DND-41 (cell line): ENCODE results near the gene PRR35.

Source experiments
- ATAC-seq: fragments of 200-7000 bp; cut with Tn5 transposase; 3 replicates; pipeline ENCODE4 v1.9.1; 2021; ENCODE audit warnings: low read depth; ENCODE audit not compliant: insufficient read depth
- DNase-seq: peaks from one replicate; pipeline ENCODE4 v3.0.0-alpha.2; 2020
- H2AFZ ChIP-seq: 2 replicates; pipeline ENCODE4 v1.6.0; 2012; ENCODE audit warnings: low read depth, low read length
- H3K27ac ChIP-seq: 2 replicates; pipeline ENCODE4 v1.5.1; 2012; ENCODE audit warnings: low read length, inconsistent platforms
- H3K27me3 ChIP-seq: fragments of 200-600 bp; sonication (generic); 2 replicates; pipeline ENCODE4 v1.6.0; 2012; ENCODE audit warnings: low read length, mild to moderate bottlenecking, inconsistent platforms; ENCODE audit not compliant: insufficient read depth, poor library complexity
- H3K36me3 ChIP-seq: 2 replicates; pipeline ENCODE4 v1.5.1; 2012; ENCODE audit warnings: low read length, inconsistent platforms; ENCODE audit not compliant: insufficient read depth
- H3K4me1 ChIP-seq: 2 replicates; pipeline ENCODE4 v1.5.1; 2012; ENCODE audit warnings: mild to moderate bottlenecking, low read length; ENCODE audit not compliant: insufficient read depth
- H3K4me2 ChIP-seq: 2 replicates; pipeline ENCODE4 v1.6.0; 2012; ENCODE audit warnings: mild to moderate bottlenecking, moderate library complexity, low read length, inconsistent platforms; ENCODE audit not compliant: insufficient read depth
- H3K4me3 ChIP-seq, 2 experiments: fragments of 200-600 bp in 1 of 2; shearing (Covaris generic) in 1 of 2; 2 replicates each; pipeline ENCODE4 v1.5.1; 2012 to 2016; ENCODE audit warnings: inconsistent platforms in 2 of 2, low read length in 2 of 2, mild to moderate bottlenecking in 2 of 2, low read depth in 1 of 2, moderate library complexity in 1 of 2
- H3K79me2 ChIP-seq: 2 replicates; pipeline ENCODE4 v1.6.0; 2012; ENCODE audit warnings: low read length, inconsistent platforms; ENCODE audit not compliant: insufficient read depth
- H3K9ac ChIP-seq: 2 replicates; pipeline ENCODE4 v1.6.0; 2012; ENCODE audit warnings: low read depth, mild to moderate bottlenecking, inconsistent platforms, low read length, moderate library complexity
- H3K9me3 ChIP-seq: 2 replicates; pipeline ENCODE4 v1.5.1; 2012; ENCODE audit warnings: low read length, moderate library complexity, mild to moderate bottlenecking, inconsistent platforms; ENCODE audit not compliant: insufficient read depth, severe bottlenecking
- H4K20me1 ChIP-seq: 2 replicates; pipeline ENCODE4 v1.6.0; 2012; ENCODE audit warnings: low read length; ENCODE audit not compliant: insufficient read depth
- EZH2 ChIP-seq: IDR thresholded peaks from 3 replicates; pipeline ENCODE4 v1.6.1; 2012; ENCODE audit warnings: borderline replicate concordance, low read depth, mild to moderate bottlenecking, moderate library complexity, low read length, inconsistent platforms; ENCODE audit not compliant: severe bottlenecking
- TF ChIP-seq, protein P1 (sequence below): IDR thresholded peaks from 2 replicates; pipeline ENCODE4 v1.5.1; 2012; ENCODE audit warnings: borderline replicate concordance, low read length, moderate library complexity, mild to moderate bottlenecking; ENCODE audit not compliant: poor library complexity, severe bottlenecking; ENCODE audit errors: extremely low read depth

PRR35 gene

DNA sequence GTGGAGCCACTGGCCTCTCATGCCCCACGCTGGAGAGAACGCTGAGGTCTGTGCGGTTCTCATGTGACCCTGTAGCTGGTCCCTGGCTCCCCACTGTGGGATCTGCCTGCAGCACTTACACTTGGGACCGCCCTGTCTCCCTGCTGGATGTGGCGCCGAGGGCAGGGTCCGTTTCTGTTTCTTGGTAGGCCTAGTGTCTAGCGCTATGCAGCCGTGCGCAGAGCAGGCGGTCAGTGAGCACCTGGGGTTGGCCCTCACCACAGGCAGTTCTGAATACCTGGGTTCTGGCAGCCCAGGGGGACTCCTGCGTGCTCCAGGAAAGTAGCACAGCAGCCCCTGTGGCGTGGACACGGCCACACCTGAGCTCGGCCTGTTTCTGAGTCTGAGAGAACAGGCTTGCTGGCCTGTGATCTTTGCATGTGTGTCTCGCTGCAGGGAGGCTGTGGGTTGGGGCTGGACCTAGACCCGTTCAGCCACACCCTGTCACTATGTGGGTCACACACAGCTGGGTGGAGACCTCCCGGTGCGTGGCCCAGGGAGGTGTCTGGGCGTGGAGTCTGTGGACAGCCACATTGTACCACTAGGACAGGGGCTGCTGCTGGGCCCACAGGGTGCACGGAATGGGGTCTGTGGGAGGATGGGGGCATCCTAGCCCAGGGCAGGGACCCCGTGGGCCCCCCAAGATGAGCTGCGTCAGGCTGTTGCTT lies 29.9 kb upstream of the PRR35 start:
- ATAC-seq: no peak
- Histone ChIP-seq H4K20me1 (peaks cover 71% of the 10 kb centered on the region), H3K9me3 (no peaks in the 10 kb centered on the region), H3K4me2 (peak overlapping the region; percentile 94; the same call in 1 of the 2 replicates), H3K27ac (no peak overlapping the region), H3K4me1 (peaks cover 35% of the 10 kb centered on the region), H3K4me3 (no peak overlapping the region; a peak in 1 of 4 replicates), H2AFZ (no peak overlapping the region), H3K27me3 (no peaks in the 10 kb centered on the region), H3K9ac (peak overlapping the region; percentile 81; the same call in 1 of the 2 replicates), H3K36me3 (peaks cover 31% of the 10 kb centered on the region), H3K79me2 (peaks cover 91% of the 10 kb centered on the region)
- TF ChIP-seq EZH2: no peak
- TF ChIP-seq, protein P1, sequence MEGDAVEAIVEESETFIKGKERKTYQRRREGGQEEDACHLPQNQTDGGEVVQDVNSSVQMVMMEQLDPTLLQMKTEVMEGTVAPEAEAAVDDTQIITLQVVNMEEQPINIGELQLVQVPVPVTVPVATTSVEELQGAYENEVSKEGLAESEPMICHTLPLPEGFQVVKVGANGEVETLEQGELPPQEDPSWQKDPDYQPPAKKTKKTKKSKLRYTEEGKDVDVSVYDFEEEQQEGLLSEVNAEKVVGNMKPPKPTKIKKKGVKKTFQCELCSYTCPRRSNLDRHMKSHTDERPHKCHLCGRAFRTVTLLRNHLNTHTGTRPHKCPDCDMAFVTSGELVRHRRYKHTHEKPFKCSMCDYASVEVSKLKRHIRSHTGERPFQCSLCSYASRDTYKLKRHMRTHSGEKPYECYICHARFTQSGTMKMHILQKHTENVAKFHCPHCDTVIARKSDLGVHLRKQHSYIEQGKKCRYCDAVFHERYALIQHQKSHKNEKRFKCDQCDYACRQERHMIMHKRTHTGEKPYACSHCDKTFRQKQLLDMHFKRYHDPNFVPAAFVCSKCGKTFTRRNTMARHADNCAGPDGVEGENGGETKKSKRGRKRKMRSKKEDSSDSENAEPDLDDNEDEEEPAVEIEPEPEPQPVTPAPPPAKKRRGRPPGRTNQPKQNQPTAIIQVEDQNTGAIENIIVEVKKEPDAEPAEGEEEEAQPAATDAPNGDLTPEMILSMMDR: no peak
- no peak for DNase-seq

DNA sequence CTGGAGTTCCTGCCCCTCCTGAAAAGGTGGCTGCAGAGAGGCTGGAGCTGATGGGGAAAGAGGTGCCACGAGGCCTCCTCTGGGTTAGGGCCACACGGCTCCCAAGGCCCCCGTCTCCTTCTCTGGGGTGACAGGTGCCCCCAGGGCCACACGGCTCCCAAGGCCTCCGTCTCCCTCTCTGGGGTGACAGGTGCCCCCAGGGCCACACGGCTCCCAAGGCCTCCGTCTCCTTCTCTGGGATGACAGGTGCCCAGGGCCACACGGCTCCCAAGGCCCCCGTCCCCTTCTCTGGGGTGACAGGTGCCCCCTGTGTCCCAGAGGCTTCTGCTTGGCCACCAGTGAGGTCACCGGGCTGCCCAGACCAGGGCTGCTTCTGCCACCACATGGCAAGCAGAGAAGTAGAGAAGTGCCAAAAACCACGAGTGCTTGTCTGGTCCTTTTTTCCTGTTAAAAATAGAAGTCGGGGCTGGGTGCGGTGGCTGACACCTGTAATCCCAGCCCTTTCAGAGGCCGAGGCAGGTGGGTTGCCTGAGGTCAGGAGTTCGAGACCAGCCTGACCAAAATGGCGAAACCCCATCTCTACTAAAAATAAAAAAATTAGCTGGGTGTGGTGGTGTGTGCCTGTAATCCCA lies 28.6 kb upstream of the PRR35 start:
- Histone ChIP-seq H3K27me3 (no peaks in the 10 kb centered on the region), H3K27ac (no peak overlapping the region), H4K20me1 (peaks cover 72% of the 10 kb centered on the region), H3K79me2 (peaks cover 91% of the 10 kb centered on the region), H3K36me3 (peaks cover 40% of the 10 kb centered on the region), H3K9me3 (no peaks in the 10 kb centered on the region), H2AFZ (no peak overlapping the region), H3K4me3 (no peak overlapping the region), H3K9ac (no peak overlapping the region), H3K4me2 (no peak overlapping the region), H3K4me1 (peaks cover 22% of the 10 kb centered on the region)
- TF ChIP-seq, protein P1: no peak
- TF ChIP-seq EZH2: no peak
- no peak for DNase-seq
- ATAC-seq: no peak

DNA sequence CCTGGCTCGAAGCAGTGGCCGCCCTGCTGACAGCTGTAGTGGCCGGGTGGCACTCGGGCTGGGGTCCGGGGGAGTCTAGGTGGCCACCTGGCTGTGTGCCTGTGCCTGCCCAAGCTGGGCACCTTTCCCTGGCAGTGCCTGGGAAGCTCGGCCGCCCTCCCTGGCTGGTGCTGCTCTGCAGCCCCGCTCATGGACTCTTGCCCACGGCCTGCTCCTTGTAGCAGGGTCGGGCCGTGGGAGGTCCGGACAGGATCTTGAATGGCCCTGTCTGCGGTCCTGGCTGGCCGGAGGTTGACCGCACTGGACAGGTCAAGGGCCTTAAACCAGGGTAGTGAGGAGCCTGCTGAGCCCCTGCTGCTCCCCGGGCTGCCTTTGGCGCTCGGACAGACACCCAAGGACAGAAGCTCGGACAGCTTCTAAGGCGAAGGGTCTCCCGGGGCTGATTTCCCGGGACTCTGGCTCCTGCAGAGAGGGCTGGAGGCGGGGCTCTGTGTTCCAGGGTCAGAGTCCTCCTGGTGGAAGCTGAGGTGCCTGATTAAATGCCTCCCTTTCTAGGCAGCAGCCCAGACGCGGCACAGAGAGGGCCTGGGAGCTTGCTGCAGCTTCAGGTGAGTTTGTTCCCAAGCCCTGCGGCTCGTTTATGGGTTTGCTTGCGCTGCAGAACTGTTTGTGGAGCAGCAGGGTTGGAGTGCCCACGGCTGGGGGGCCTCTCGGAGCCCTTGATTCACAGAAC lies 26.6 kb upstream of the PRR35 start:
- ATAC-seq: no peak
- H3K27ac ChIP-seq: no peak overlapping the region
- H4K20me1 ChIP-seq: peaks cover 88% of the 10 kb centered on the region
- no peaks in the 10 kb centered on the region for H3K9me3 ChIP-seq
- H3K79me2 ChIP-seq: peaks cover 95% of the 10 kb centered on the region
- H3K4me1 ChIP-seq: peaks cover 20% of the 10 kb centered on the region
- H3K9ac ChIP-seq: no peak overlapping the region
- no peak overlapping the region for H3K4me3 ChIP-seq
- H2AFZ ChIP-seq: no peak overlapping the region
- TF ChIP-seq, protein P1: no peak
- TF ChIP-seq EZH2: no peak
- no peak overlapping the region for H3K4me2 ChIP-seq
- no peaks in the 10 kb centered on the region for H3K27me3 ChIP-seq
- H3K36me3 ChIP-seq: peaks cover 56% of the 10 kb centered on the region
- no peak for DNase-seq
